Bronchial epithelial cell (primary cell): ENCODE data around the gene MORF4L2. TPM values are rescaled to one million over a fixed set of nuclear protein-coding genes. Genes with fewer than 3 reads are reported as not detected.

ENCODE experiments used
- DNase-seq: peaks from one replicate; pipeline ENCODE4 v3.0.0-alpha.2; 2010; ENCODE audit warnings: low read depth
- FAIRE-seq: peaks from 2 replicates; lab custom pipeline; 2011; peaks lifted over from hg19 to GRCh38; lab: Jason Lieb, UNC
- H3K27me3 ChIP-seq: 2 replicates; pipeline ENCODE4 v1.5.1; 2011; ENCODE audit warnings: low read length; ENCODE audit not compliant: control insufficient read depth, insufficient read depth
- H3K36me3 ChIP-seq: 2 replicates; pipeline ENCODE4 v1.5.1; 2011; ENCODE audit warnings: low read length; ENCODE audit not compliant: control insufficient read depth, insufficient read depth
- H3K4me3 ChIP-seq: 2 replicates; pipeline ENCODE4 v1.5.1; 2011; ENCODE audit warnings: mild to moderate bottlenecking, low read depth, low read length, control low read depth
- total RNA-seq: library from RNA; depleted of rRNA; stranded (reverse); fragments of >200 nt; gene quantifications from 2 replicates; pipeline ENCODE4 v1.2.1, GENCODE V29; 2014
- TF ChIP-seq, protein P1 (sequence below): IDR thresholded peaks from 2 replicates; pipeline ENCODE4 v1.5.1; 2011; ENCODE audit warnings: mild to moderate bottlenecking, moderate library complexity, low read length, control low read depth, inconsistent platforms; ENCODE audit not compliant: insufficient read depth, severe bottlenecking

The MORF4L2 gene
- total RNA-seq, 1 donor from 2014 or later: 422 TPM

DNA sequence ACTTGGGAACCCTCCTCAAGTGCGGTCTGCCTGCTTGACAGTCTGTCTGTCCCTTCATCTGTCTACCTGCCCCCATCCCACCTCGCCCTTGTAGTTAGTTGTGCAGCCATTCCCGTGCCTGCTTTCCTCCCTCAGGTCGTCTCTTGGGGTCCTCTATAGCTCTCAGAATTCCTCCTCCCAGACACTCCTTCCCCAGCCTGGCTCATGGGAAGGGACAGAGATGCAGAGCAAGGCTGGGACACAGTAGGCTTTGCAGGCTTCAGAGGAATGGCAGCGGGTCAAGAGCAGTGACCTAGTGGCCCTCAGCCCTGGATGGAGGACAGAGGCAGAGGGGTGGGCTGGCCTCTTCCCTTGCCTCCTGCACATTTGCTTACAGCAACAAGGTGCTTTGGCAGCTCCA is 42.5 kb upstream of the MORF4L2 start:
- no peak overlapping the region for H3K4me3 ChIP-seq
- TF ChIP-seq, protein P1, sequence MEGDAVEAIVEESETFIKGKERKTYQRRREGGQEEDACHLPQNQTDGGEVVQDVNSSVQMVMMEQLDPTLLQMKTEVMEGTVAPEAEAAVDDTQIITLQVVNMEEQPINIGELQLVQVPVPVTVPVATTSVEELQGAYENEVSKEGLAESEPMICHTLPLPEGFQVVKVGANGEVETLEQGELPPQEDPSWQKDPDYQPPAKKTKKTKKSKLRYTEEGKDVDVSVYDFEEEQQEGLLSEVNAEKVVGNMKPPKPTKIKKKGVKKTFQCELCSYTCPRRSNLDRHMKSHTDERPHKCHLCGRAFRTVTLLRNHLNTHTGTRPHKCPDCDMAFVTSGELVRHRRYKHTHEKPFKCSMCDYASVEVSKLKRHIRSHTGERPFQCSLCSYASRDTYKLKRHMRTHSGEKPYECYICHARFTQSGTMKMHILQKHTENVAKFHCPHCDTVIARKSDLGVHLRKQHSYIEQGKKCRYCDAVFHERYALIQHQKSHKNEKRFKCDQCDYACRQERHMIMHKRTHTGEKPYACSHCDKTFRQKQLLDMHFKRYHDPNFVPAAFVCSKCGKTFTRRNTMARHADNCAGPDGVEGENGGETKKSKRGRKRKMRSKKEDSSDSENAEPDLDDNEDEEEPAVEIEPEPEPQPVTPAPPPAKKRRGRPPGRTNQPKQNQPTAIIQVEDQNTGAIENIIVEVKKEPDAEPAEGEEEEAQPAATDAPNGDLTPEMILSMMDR: no peak
- no peaks in the 10 kb centered on the region for H3K36me3 ChIP-seq
- DNase-seq (no peak), FAIRE-seq (no peak)
- no peaks in the 10 kb centered on the region for H3K27me3 ChIP-seq

DNA sequence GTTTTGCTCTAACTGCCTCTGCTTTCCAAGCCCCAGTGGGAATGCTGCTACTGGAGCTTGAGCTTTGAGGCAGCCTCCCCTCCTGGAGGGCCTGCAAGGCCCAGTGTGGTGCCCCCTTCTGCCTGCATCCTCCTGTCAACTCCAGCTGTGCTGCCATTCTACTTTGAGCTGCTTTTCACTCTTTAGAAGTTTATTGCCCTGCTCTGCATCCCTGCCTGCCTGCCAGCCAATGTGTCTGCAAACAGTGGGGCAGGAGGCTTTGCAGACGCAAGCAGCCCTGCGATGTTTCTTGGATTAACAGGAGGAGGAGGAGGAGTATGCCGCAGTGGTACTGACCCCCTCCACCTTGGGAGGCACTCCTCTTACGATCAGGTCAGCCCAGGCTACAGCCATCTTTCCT is 40.6 kb upstream of the MORF4L2 start:
- FAIRE-seq (no peak), DNase-seq (no peak)
- Histone ChIP-seq H3K4me3 (no peak overlapping the region), H3K36me3 (no peaks in the 10 kb centered on the region), H3K27me3 (no peaks in the 10 kb centered on the region)
- TF ChIP-seq, protein P1: no peak

DNA sequence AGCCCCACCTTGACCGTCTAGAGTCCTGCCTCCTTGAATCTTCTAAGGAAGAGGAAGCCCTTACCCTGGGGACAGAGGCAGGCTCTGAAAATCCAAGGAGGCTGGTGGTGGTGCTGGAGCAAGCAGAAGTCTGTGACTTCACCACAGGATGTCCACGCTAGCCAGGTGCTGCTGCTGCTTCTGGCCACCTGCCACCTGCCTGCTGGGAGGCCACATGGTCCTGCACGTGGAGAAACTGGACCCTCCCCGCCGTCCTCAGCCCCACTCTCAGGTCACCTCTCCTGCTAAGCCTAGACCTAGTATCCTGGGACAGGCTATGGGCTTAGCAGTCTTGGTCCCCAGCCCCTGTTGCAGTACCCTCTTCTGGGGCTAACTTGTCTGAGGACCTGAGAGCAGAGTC is 40.0 kb upstream of the MORF4L2 start:
- H3K4me3 ChIP-seq: no peak overlapping the region
- no peak for FAIRE-seq
- TF ChIP-seq, protein P1: no peak
- no peak for DNase-seq
- no peaks in the 10 kb centered on the region for H3K27me3 ChIP-seq
- H3K36me3 ChIP-seq: no peaks in the 10 kb centered on the region

DNA sequence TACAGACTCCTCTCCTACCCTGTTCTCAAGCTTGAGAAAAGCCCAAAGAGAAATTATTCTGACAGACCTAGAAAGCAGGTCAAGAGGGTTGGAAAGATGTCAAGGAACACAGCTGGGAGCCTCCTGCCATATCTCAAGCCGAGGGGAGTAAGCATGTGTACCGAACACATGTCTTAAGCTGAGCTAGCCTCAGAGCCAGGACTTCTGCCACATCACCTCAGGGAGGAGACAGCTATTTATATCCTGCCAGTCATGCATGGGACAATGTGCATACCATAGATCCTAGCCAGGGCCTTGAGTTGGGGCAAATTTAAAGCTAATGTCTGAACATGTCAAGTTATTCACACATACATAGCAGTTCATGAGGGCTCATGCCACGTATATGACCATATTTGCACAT is 36.0 kb upstream of the MORF4L2 start:
- FAIRE-seq: no peak
- DNase-seq: peak; percentile 90
- H3K36me3 ChIP-seq: no peaks in the 10 kb centered on the region
- no peaks in the 10 kb centered on the region for H3K27me3 ChIP-seq
- TF ChIP-seq, protein P1: no peak
- H3K4me3 ChIP-seq: no peak overlapping the region

DNA sequence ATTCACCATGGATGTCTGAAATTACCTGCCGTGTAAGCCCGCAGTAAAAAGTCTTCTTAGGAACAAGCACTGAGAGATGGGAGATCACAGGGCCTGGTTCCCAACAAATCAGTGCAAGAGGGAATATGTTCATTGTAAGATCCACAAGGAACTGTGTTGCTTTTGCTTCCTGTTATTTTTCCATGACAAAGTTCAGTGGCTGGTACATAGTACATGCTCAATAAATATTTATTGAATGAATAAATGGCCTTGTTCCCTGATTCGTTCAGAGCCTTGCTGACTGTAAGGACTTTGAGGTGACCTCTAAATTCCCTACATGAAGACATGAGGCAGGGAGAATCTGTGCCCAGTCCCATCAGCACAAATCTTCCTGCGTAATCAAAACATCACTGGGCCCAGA is 31.6 kb upstream of the MORF4L2 start:
- DNase-seq (no peak), FAIRE-seq (no peak)
- TF ChIP-seq, protein P1: no peak
- no peaks in the 10 kb centered on the region for H3K27me3 ChIP-seq
- H3K4me3 ChIP-seq: no peak overlapping the region
- H3K36me3 ChIP-seq: no peaks in the 10 kb centered on the region

DNA sequence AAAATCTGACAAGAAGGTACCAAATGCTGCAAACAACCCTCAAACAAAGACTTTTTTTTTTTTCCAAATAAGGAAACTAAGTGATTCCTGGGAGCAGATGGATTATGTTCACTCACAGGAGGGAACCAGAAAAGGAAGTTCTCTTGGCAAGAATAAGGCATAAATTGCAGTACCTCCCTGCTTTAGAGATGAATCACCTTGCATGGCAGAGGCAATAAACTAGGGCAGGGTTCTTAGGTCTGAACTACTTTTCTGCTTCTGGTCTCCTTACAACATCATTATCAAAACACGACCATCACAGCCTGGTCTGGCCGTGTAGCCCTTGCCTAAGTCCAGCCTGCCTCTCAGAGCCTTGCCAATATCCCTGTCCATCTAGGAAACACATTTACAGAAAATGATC is 30.5 kb upstream of the MORF4L2 start:
- Histone ChIP-seq H3K4me3 (no peak overlapping the region), H3K27me3 (no peaks in the 10 kb centered on the region), H3K36me3 (no peaks in the 10 kb centered on the region)
- DNase-seq (peak; percentile 79), FAIRE-seq (no peak)
- TF ChIP-seq, protein P1: no peak
